GM23338 (cell line): ENCODE data around the gene HRH3. TPM values are rescaled to one million over a fixed set of nuclear protein-coding genes. Genes with fewer than 3 reads are reported as not detected.

ENCODE experiments used
- CREB1 ChIP-seq: fragments of 250-450 bp; sonication (Bioruptor Pico); IDR thresholded peaks from 2 replicates; pipeline ENCODE4 v1.5.0; 2020; ENCODE audit warnings: low read depth, mild to moderate bottlenecking, moderate library complexity
- EZH2 ChIP-seq: fragments of 200-600 bp; sonication (generic); IDR thresholded peaks from one replicate; pipeline ENCODE4 v1.8.0; 2017; ENCODE audit warnings: antibody characterized with exemption, mild to moderate bottlenecking, low read depth; ENCODE audit not compliant: unreplicated experiment
- EZH2phosphoT487 ChIP-seq: fragments of 200-600 bp; sonication (generic); IDR thresholded peaks from one replicate; pipeline ENCODE4 v1.8.1; 2018; ENCODE audit warnings: antibody characterized with exemption; ENCODE audit not compliant: unreplicated experiment
- polyA plus RNA-seq: library from polyadenylated mRNA; unstranded; fragments of >200 nt; fragmentation: Nextera tagmentation; extraction: Ambion mirVana; gene quantifications from 2 replicates; pipeline ENCODE4 v1.2.1, GENCODE V29; 2016
- total RNA-seq: library from RNA; depleted of rRNA; stranded (reverse); fragments of >200 nt; shearing (Covaris generic); gene quantifications from 2 replicates; pipeline ENCODE4 v1.2.3, GENCODE V29; 2014
- TF ChIP-seq, protein P1 (sequence below): fragments of 250-450 bp; sonication (Bioruptor Pico); IDR thresholded peaks from 2 replicates; pipeline ENCODE4 v1.5.0; 2020; ENCODE audit warnings: mild to moderate bottlenecking, moderate library complexity
- TF ChIP-seq, protein P2 (sequence below): IDR thresholded peaks from 2 replicates; pipeline ENCODE4 v1.6.1; 2016; ENCODE audit warnings: antibody characterized with exemption
- TF ChIP-seq, protein P3 (sequence below): IDR thresholded peaks from one replicate; pipeline ENCODE4 v1.6.1; 2018; ENCODE audit warnings: antibody characterized with exemption; ENCODE audit not compliant: unreplicated experiment
- TF ChIP-seq, protein P4 (sequence below), 2 experiments: fragments of 200-600 bp in 1 of 2; sonication (generic) in 1 of 2; conservative IDR thresholded peaks; 2 replicates each; pipeline versions ENCODE4 v1.5.1 to v1.6.1; 2016 to 2017; ENCODE audit warnings: antibody characterized with exemption in 2 of 2, low read depth in 2 of 2, mild to moderate bottlenecking in 2 of 2, moderate library complexity in 1 of 2

HRH3 gene
- total and polyA plus RNA-seq, 2 experiments from 2014 or later: 1.5 to 5.2 TPM

DNA sequence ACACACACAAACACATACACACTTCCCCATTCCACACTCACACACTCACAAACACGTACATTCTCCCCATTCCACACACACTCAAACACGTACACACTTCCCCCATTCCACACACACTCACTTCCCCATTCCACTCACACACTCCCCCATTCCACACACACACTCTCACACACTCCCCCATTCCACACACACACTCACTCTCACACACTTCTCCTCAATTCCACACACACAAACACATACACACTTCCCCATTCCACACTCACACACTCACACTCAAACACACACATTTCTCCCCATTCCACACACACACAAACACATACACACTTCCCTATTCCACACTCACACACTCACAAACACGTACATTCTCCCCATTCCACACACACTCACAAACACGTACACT, 9.6 kb upstream of the HRH3 start (continued):
- TF ChIP-seq, protein P1, sequence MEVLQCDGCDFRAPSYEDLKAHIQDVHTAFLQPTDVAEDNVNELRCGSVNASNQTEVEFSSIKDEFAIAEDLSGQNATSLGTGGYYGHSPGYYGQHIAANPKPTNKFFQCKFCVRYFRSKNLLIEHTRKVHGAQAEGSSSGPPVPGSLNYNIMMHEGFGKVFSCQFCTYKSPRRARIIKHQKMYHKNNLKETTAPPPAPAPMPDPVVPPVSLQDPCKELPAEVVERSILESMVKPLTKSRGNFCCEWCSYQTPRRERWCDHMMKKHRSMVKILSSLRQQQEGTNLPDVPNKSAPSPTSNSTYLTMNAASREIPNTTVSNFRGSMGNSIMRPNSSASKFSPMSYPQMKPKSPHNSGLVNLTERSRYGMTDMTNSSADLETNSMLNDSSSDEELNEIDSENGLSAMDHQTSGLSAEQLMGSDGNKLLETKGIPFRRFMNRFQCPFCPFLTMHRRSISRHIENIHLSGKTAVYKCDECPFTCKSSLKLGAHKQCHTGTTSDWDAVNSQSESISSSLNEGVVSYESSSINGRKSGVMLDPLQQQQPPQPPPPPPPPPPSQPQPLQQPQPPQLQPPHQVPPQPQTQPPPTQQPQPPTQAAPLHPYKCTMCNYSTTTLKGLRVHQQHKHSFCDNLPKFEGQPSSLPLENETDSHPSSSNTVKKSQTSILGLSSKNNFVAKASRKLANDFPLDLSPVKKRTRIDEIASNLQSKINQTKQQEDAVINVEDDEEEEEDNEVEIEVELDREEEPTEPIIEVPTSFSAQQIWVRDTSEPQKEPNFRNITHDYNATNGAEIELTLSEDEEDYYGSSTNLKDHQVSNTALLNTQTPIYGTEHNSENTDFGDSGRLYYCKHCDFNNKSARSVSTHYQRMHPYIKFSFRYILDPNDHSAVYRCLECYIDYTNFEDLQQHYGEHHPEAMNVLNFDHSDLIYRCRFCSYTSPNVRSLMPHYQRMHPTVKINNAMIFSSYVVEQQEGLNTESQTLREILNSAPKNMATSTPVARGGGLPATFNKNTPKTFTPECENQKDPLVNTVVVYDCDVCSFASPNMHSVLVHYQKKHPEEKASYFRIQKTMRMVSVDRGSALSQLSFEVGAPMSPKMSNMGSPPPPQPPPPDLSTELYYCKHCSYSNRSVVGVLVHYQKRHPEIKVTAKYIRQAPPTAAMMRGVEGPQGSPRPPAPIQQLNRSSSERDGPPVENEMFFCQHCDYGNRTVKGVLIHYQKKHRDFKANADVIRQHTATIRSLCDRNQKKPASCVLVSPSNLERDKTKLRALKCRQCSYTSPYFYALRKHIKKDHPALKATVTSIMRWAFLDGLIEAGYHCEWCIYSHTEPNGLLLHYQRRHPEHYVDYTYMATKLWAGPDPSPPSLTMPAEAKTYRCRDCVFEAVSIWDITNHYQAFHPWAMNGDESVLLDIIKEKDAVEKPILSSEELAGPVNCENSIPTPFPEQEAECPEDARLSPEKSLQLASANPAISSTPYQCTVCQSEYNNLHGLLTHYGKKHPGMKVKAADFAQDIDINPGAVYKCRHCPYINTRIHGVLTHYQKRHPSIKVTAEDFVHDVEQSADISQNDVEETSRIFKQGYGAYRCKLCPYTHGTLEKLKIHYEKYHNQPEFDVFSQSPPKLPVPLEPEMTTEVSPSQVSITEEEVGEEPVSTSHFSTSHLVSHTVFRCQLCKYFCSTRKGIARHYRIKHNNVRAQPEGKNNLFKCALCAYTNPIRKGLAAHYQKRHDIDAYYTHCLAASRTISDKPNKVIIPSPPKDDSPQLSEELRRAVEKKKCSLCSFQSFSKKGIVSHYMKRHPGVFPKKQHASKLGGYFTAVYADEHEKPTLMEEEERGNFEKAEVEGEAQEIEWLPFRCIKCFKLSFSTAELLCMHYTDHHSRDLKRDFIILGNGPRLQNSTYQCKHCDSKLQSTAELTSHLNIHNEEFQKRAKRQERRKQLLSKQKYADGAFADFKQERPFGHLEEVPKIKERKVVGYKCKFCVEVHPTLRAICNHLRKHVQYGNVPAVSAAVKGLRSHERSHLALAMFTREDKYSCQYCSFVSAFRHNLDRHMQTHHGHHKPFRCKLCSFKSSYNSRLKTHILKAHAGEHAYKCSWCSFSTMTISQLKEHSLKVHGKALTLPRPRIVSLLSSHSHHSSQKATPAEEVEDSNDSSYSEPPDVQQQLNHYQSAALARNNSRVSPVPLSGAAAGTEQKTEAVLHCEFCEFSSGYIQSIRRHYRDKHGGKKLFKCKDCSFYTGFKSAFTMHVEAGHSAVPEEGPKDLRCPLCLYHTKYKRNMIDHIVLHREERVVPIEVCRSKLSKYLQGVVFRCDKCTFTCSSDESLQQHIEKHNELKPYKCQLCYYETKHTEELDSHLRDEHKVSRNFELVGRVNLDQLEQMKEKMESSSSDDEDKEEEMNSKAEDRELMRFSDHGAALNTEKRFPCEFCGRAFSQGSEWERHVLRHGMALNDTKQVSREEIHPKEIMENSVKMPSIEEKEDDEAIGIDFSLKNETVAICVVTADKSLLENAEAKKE (CRISPR knock-in tag): no peak
- no peak for TF ChIP-seq EZH2
- TF ChIP-seq EZH2phosphoT487: no peak
- TF ChIP-seq CREB1 (CRISPR knock-in tag): no peak
- TF ChIP-seq, protein P2, sequence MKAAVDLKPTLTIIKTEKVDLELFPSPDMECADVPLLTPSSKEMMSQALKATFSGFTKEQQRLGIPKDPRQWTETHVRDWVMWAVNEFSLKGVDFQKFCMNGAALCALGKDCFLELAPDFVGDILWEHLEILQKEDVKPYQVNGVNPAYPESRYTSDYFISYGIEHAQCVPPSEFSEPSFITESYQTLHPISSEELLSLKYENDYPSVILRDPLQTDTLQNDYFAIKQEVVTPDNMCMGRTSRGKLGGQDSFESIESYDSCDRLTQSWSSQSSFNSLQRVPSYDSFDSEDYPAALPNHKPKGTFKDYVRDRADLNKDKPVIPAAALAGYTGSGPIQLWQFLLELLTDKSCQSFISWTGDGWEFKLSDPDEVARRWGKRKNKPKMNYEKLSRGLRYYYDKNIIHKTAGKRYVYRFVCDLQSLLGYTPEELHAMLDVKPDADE: no peak
- TF ChIP-seq, protein P3, sequence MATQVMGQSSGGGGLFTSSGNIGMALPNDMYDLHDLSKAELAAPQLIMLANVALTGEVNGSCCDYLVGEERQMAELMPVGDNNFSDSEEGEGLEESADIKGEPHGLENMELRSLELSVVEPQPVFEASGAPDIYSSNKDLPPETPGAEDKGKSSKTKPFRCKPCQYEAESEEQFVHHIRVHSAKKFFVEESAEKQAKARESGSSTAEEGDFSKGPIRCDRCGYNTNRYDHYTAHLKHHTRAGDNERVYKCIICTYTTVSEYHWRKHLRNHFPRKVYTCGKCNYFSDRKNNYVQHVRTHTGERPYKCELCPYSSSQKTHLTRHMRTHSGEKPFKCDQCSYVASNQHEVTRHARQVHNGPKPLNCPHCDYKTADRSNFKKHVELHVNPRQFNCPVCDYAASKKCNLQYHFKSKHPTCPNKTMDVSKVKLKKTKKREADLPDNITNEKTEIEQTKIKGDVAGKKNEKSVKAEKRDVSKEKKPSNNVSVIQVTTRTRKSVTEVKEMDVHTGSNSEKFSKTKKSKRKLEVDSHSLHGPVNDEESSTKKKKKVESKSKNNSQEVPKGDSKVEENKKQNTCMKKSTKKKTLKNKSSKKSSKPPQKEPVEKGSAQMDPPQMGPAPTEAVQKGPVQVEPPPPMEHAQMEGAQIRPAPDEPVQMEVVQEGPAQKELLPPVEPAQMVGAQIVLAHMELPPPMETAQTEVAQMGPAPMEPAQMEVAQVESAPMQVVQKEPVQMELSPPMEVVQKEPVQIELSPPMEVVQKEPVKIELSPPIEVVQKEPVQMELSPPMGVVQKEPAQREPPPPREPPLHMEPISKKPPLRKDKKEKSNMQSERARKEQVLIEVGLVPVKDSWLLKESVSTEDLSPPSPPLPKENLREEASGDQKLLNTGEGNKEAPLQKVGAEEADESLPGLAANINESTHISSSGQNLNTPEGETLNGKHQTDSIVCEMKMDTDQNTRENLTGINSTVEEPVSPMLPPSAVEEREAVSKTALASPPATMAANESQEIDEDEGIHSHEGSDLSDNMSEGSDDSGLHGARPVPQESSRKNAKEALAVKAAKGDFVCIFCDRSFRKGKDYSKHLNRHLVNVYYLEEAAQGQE: no peak
- TF ChIP-seq, protein P4, sequence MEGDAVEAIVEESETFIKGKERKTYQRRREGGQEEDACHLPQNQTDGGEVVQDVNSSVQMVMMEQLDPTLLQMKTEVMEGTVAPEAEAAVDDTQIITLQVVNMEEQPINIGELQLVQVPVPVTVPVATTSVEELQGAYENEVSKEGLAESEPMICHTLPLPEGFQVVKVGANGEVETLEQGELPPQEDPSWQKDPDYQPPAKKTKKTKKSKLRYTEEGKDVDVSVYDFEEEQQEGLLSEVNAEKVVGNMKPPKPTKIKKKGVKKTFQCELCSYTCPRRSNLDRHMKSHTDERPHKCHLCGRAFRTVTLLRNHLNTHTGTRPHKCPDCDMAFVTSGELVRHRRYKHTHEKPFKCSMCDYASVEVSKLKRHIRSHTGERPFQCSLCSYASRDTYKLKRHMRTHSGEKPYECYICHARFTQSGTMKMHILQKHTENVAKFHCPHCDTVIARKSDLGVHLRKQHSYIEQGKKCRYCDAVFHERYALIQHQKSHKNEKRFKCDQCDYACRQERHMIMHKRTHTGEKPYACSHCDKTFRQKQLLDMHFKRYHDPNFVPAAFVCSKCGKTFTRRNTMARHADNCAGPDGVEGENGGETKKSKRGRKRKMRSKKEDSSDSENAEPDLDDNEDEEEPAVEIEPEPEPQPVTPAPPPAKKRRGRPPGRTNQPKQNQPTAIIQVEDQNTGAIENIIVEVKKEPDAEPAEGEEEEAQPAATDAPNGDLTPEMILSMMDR (conservative IDR thresholded peaks at IDR 0.05; ENCODE audit: low read depth in 2 of 2): no peak
